GM18505 (cell line): ENCODE measurements around the gene PRMT2.
"Not testable (repeated sequence)": the region's sequence is repeated elsewhere in the genome, so short reads cannot be mapped to it uniquely, and the experiment has no call there.

ENCODE experiments used
- ATAC-seq: cut with Tn5 transposase; IDR thresholded peaks from one replicate; pipeline ENCODE4 v1.9.1; 2021; ENCODE audit not compliant: unreplicated experiment
- POLR2A ChIP-seq: IDR thresholded peaks from 4 replicates; pipeline ENCODE4 v1.6.1; 2011; ENCODE audit warnings: borderline replicate concordance; ENCODE audit not compliant: insufficient read depth, insufficient read length; ENCODE audit errors: extremely low read depth

The PRMT2 gene

GRCh38 chr21:46625759-46626158 lies 9.7 kb upstream of the PRMT2 start:
- ATAC-seq: no peak

GRCh38 chr21:46626536-46626935 lies 8.9 kb upstream of the PRMT2 start:
- no peak for ATAC-seq
- TF ChIP-seq POLR2A: no peak

More at GRCh38 chr21:46625759-46626158, 9.7 kb upstream of the PRMT2 start:
- TF ChIP-seq POLR2A: no peak

GRCh38 chr21:46626975-46627501 lies 8.4 kb upstream of the PRMT2 start:
- ATAC-seq: no peak

GRCh38 chr21:46627726-46628125 lies 7.7 kb upstream of the PRMT2 start:
- ATAC-seq: no peak
- TF ChIP-seq POLR2A: no peak

More at GRCh38 chr21:46626975-46627501, 8.4 kb upstream of the PRMT2 start:
- TF ChIP-seq POLR2A: no peak

- no peak for TF ChIP-seq POLR2A
- ATAC-seq: no peak
These were observed 6.6 kb upstream of the PRMT2 start for GRCh38 chr21:46628868-46629267.

GRCh38 chr21:46630915-46631314 lies 4.6 kb upstream of the PRMT2 start:
- not testable (repeated sequence) for ATAC-seq

GRCh38 chr21:46633566-46633965 lies 1.9 kb upstream of the PRMT2 start:
- no peak for ATAC-seq

GRCh38 chr21:46634427-46634826 lies 1.0 kb upstream of the PRMT2 start:
- no peak for TF ChIP-seq POLR2A
- no peak for ATAC-seq

More at GRCh38 chr21:46633566-46633965, 1.9 kb upstream of the PRMT2 start:
- TF ChIP-seq POLR2A: no peak

- TF ChIP-seq POLR2A: no peak
- peak; percentile 9 for ATAC-seq
These were observed 529 bp upstream of the PRMT2 start for GRCh38 chr21:46634966-46635323.

GRCh38 chr21:46636181-46636512 lies 673 bp downstream of the PRMT2 start:
- no peak for ATAC-seq
- no peak for TF ChIP-seq POLR2A

- no peak for TF ChIP-seq POLR2A
- no peak for ATAC-seq
These were observed 1.2 kb downstream of the PRMT2 start for GRCh38 chr21:46636550-46637285.

- ATAC-seq: no peak
- TF ChIP-seq POLR2A: no peak
These were observed 2.7 kb downstream of the PRMT2 start for GRCh38 chr21:46637952-46638746.

GRCh38 chr21:46639489-46640386 lies 4.3 kb downstream of the PRMT2 start:
- no peak for ATAC-seq
- no peak for TF ChIP-seq POLR2A
